Common myeloid progenitor, CD34-positive (primary cell): ENCODE data around the gene ZNF311. TPM values are rescaled to one million over a fixed set of nuclear protein-coding genes. Genes with fewer than 3 reads are reported as not detected.

Experiments
- CTCF ChIA-PET: fragments of 350-600 bp; sonication (Branson Sonifier 250); formaldehyde crosslinking; loops from one replicate; lab custom pipeline; 2021; ENCODE audit warnings: antibody characterized with exemption; lab: Charles Lee
- POLR2A ChIA-PET: fragments of 350-600 bp; sonication (Branson Sonifier 250); formaldehyde crosslinking; loops from one replicate; lab custom pipeline; 2021; ENCODE audit warnings: antibody characterized with exemption; lab: Charles Lee
- DNase-seq, 3 donors: peaks; one replicate each; pipeline versions ENCODE4 v3.0.0 to v3.0.0-alpha.2; 2013
- H3K27ac ChIP-seq, 2 experiments: 1 replicate in 1 of 2; 2 replicates in 1 of 2; pipeline ENCODE4 v1.7.0; 2013; ENCODE audit warnings: inconsistent platforms in 2 of 2, low read length in 2 of 2, mild to moderate bottlenecking in 2 of 2, low read depth in 1 of 2, moderate library complexity in 1 of 2; ENCODE audit not compliant: severe bottlenecking in 2 of 2, insufficient read depth in 1 of 2, poor library complexity in 1 of 2
- H3K27me3 ChIP-seq, 5 experiments: replicated peaks in 2 of 5; 1 replicate in 3 of 5; 2 replicates in 2 of 5; pipeline versions ENCODE4 v1.6.1 to v1.7.0; 2013; ENCODE audit warnings: low read length in 4 of 5, mild to moderate bottlenecking in 2 of 5, moderate library complexity in 2 of 5, inconsistent platforms in 1 of 5; ENCODE audit not compliant: insufficient read depth in 5 of 5, control insufficient read depth in 4 of 5
- H3K36me3 ChIP-seq, 4 experiments: 1 replicate in 2 of 4; 2 replicates in 2 of 4; pipeline versions ENCODE4 v1.6.1 to v1.7.0; 2013; ENCODE audit warnings: low read length in 3 of 4, control low read depth in 1 of 4, mild to moderate bottlenecking in 1 of 4; ENCODE audit not compliant: control insufficient read depth in 4 of 4, insufficient read depth in 4 of 4
- H3K4me1 ChIP-seq, 4 experiments: 1 replicate in 3 of 4; 2 replicates in 1 of 4; pipeline versions ENCODE4 v1.6.1 to v1.7.1; 2013; ENCODE audit warnings: low read length in 3 of 4, mild to moderate bottlenecking in 3 of 4, control low read depth in 1 of 4, inconsistent platforms in 1 of 4, moderate library complexity in 1 of 4; ENCODE audit not compliant: control insufficient read depth in 4 of 4, insufficient read depth in 4 of 4; ENCODE audit errors: control extremely low read depth in 1 of 4
- H3K4me3 ChIP-seq, 7 experiments: 1 replicate in 4 of 7; 2 replicates in 3 of 7; pipeline versions ENCODE4 v1.5.1 to v1.7.0; 2013; ENCODE audit warnings: mild to moderate bottlenecking in 7 of 7, low read length in 6 of 7, moderate library complexity in 6 of 7, inconsistent platforms in 2 of 7, low read depth in 2 of 7, control low read depth in 1 of 7; ENCODE audit not compliant: insufficient read depth in 4 of 7, control insufficient read depth in 1 of 7; ENCODE audit errors: extremely low read depth in 1 of 7
- H3K9me3 ChIP-seq, 5 experiments: 1 replicate in 4 of 5; 2 replicates in 1 of 5; pipeline versions ENCODE4 v1.6.1 to v1.7.1; 2013; ENCODE audit warnings: low read length in 4 of 5, mild to moderate bottlenecking in 2 of 5, inconsistent platforms in 1 of 5, low read depth in 1 of 5, moderate library complexity in 1 of 5; ENCODE audit not compliant: control insufficient read depth in 4 of 5, insufficient read depth in 2 of 5; ENCODE audit errors: control extremely low read depth in 1 of 5
- WGBS: methylation state at CpG from one replicate; pipeline ENCODE4 v1.1.5; 2013; ENCODE audit not compliant: insufficient coverage; 5-methylcytosine and 5-hydroxymethylcytosine counted together
- polyA plus RNA-seq: library from polyadenylated mRNA; unstranded; fragments of 120-200 nt; gene quantifications from one replicate; pipeline ENCODE4 v1.2.1, GENCODE V29; 2013

Gene ZNF311
- polyA plus RNA-seq = 2.0 TPM

DNA sequence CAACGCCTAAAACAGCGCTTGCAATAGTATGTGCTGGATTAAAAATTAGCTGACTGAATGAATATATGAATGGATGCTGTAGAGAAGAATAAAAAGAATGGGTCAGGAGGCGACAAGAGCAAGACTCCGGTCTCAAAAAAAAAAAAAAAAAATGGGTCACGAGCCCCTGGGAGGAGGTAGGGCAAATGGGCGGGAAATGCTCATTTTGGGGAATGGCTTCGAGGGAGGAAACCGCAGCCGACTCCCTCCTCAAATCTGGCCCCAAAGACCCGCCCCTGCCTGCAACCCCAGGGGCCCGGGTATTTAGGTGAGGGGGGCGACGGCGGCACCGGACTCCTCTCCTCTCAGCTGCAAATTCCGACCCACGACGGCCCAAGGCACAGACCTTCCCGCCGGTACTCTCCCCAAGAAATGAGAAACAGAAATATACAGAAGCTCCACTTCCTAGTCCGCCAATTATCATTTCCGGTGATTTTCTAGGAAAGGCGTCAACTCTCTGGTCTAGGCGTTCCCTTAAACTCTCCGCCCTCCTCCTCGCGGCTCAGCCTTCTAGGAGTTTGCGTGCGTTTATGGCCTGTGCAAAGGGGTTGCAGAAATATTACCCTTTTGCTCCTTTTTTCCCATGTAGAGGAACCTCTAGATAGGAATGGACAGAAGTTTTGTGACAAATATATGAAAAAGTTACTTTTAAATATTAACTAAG is at the start of gene ZNF311:
Gene ZNF311 (minus strand): TSS at position 133 of the 703 bp plus-strand sequence. CDS start 1,361 bp downstream, outside the sequence.
- Histone ChIP-seq H3K36me3 (no peaks in the 10 kb centered on the region), H3K4me3 (peak within 1 kb of the TSS; percentile 38 to 81 (median 68)), H3K27ac (peak within 1 kb of the TSS in 1 of 2 experiments; percentile 52), H3K9me3 (peaks cover 0 to 3% (median 0%) of the 10 kb centered on the region in 5 experiments), H3K27me3 (peaks cover 0 to 7% (median 0%) of the 10 kb centered on the region in 5 experiments), H3K4me1 (peaks cover 0 to 10% (median 5%) of the 10 kb centered on the region in 4 experiments)
- WGBS = 4% methylated on average over 20 of the region's 29 CpGs
- DNase-seq = peak; percentile 69 to 78 (median 78)
- CTCF ChIA-PET = interaction anchor here (0.7 kb wide), 1 partner anchor 16 kb away, joined by 3 read pairs; no protein-coding TSS in a partner anchor
- POLR2A ChIA-PET = no interaction called here

DNA sequence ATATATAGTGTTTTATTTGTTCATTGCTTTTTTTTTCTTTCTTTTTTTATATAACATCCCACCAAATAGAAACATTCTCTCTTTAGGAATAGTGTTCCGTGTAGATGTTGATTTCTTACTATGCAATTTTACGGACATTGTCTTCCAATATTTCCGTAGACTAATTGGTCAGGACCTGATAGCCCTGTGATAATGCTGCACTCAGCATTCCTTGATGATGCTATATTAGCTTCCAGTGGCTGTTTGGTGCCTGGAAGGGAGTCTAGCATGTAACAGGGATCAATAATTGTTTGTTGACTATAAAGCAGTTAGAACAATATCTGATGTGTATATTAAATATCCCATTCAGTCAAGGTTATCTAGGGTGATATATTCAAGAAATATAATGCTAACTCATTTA is 46.6 kb upstream of the ZNF311 start:
- POLR2A ChIA-PET = no interaction called here
- no peaks in the 10 kb centered on the region for H3K36me3 ChIP-seq
- no CpG with 5 or more reads among the region's 3 CpGs for WGBS
- H3K27me3 ChIP-seq = peaks cover 0 to 48% (median 13%) of the 10 kb centered on the region in 5 experiments
- no peak overlapping the region for H3K4me3 ChIP-seq
- H3K4me1 ChIP-seq = no peaks in the 10 kb centered on the region
- peaks cover 0 to 5% (median 0%) of the 10 kb centered on the region in 5 experiments for H3K9me3 ChIP-seq
- CTCF ChIA-PET = no interaction called here
- DNase-seq = no peak
- H3K27ac ChIP-seq = no peak overlapping the region

DNA sequence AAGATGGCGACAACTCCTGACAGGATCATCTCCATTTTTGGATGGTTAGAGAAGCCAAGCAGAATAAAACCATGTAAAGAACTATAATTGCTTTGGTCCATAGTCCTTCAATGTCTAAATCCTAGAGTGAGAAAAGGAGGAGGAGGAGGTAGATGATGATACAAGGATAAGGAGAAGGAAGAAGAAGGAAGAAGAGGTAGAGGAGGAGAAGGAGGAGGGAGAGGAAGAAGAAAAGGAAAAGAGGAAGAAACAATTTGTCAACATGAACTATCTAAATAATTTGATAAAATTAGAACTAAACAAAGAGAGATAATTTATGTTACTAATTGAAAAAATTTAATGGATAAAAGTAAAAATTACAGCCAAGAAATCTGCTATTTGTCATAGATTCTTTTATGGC is 40.0 kb upstream of the ZNF311 start, which contains the start of gene OR2W1:
Gene OR2W1 (minus strand): TSS at position 101 of the 400 bp plus-strand sequence. CDS start 0 bp downstream, at position 101.
- WGBS = no CpG with 5 or more reads among the region's 1 CpG
- H3K4me1 ChIP-seq = no peaks in the 10 kb centered on the region
- CTCF ChIA-PET = no interaction called here
- no peaks in the 10 kb centered on the region for H3K36me3 ChIP-seq
- H3K27me3 ChIP-seq = peaks cover 2 to 49% (median 11%) of the 10 kb centered on the region in 5 experiments
- no peak within 1 kb of the TSS for H3K4me3 ChIP-seq
- no peak within 1 kb of the TSS for H3K27ac ChIP-seq
- peaks cover 0 to 5% (median 0%) of the 10 kb centered on the region in 5 experiments for H3K9me3 ChIP-seq
- POLR2A ChIA-PET = no interaction called here
- DNase-seq = no peak

DNA sequence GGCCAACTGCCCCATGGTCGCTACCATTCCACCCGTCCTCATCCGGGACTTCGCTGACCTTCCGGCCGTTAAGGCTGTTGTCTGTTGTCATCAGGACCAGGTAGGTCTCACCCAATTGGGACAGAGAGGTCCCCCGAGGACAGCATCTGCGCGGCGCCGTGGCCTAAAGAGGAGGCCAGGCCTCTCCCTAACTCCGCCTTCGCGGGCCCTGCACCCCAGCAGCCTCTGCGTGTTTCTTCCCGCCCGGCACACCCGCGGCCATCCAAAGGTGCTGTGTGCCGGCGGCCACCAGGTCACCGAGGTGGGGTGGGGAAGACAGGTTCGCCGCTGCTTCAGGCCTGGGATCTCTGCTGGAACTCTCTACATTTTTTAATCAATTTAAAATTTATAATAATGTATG is 30.8 kb upstream of the ZNF311 start:
- Histone ChIP-seq H3K4me3 (no peak overlapping the region), H3K4me1 (no peaks in the 10 kb centered on the region), H3K36me3 (no peaks in the 10 kb centered on the region), H3K27ac (no peak overlapping the region), H3K9me3 (peaks cover 0 to 1% (median 0%) of the 10 kb centered on the region in 5 experiments), H3K27me3 (peaks cover 0 to 16% (median 2%) of the 10 kb centered on the region in 5 experiments)
- ChIA-PET POLR2A (no interaction called here), CTCF (no interaction called here)
- DNase-seq = no peak
- 96% methylated on average over 14 of the region's 24 CpGs for WGBS

DNA sequence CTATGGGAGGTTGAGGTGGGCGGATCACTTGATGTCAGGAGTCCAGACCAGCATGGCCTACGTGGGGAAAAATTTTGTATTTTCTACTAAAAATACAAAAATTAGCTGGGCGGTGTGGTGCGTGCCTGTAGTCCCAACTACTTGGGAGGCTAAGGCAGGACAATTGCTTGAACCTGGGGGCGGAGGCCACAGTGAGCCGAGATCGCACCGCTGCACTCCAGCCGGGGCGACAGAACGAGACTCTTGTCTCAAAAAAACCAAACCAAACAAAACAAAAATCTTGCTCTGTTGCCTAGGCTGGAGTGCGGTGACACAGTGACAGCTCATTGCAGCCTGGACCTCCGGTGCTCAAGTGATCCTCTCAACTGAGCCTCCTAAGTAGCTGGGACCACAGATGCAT is 23.7 kb upstream of the ZNF311 start:
- DNase-seq = no peak
- POLR2A ChIA-PET = no interaction called here
- Histone ChIP-seq H3K27me3 (peaks cover 4 to 58% (median 16%) of the 10 kb centered on the region in 5 experiments), H3K4me1 (no peaks in the 10 kb centered on the region), H3K36me3 (no peaks in the 10 kb centered on the region), H3K4me3 (no peak overlapping the region), H3K9me3 (no peaks in the 10 kb centered on the region), H3K27ac (no peak overlapping the region)
- WGBS = 97% methylated on average over 7 of the region's 13 CpGs
- CTCF ChIA-PET = interaction anchor here (0.8 to 1.0 kb wide), 3 partner anchors 9 to 192 kb away, joined by 3 read pairs; no protein-coding TSS in a partner anchor

DNA sequence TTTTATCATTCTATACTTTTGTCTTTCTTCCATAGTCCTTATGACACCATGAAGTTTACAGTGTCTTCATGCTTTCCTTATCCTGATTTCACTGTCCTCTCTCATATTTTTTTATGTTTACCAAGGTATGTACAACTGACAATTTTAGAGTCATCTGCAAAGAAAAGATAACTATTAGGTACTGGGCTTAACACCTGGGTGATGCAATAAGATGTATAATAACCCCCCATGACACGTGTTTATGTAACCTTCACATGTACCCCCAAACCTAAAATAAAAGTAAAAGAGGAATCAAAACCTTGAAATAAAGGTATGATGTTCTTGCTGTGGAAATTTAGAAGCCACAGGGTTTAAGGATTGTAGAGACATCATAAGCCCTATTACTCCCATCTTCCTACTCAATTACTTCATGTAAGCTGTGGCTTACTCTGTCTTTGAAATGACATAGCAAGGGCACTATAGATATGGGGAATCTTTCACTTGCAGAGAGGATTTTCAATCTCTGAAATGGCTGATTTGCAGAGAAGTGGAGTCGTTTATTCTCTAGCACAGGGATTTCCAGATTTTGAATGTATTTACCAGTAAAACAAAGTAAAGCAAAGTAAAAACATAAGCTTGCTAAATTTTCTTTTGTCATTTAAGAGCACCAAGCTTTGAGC is 20.9 kb upstream of the ZNF311 start:
- CTCF ChIA-PET = no interaction called here
- no peaks in the 10 kb centered on the region for H3K36me3 ChIP-seq

More for the DNA sequence above, 20.9 kb upstream of the ZNF311 start:
- Histone ChIP-seq H3K4me1 (no peaks in the 10 kb centered on the region), H3K9me3 (peaks cover 0 to 7% (median 0%) of the 10 kb centered on the region in 5 experiments), H3K27me3 (peaks cover 4 to 63% (median 17%) of the 10 kb centered on the region in 5 experiments), H3K4me3 (no peak overlapping the region), H3K27ac (no peak overlapping the region)
- no CpG with 5 or more reads among the region's 2 CpGs for WGBS
- POLR2A ChIA-PET = no interaction called here
- no peak for DNase-seq
